GM21390 (cell line): ENCODE measurements around the gene MYMK.

ENCODE experiments used
- ATAC-seq: cut with Tn5 transposase; IDR thresholded peaks from one replicate; pipeline ENCODE4 v1.9.1; 2021; ENCODE audit not compliant: unreplicated experiment

Gene MYMK

GRCh38 chr9:133505901-133506652, 18.7 kb downstream of the MYMK start:
- no peak for ATAC-seq

- no peak for ATAC-seq
Observed at GRCh38 chr9:133505186-133505830, 19.5 kb downstream of the MYMK start.

- no peak for ATAC-seq
Observed at GRCh38 chr9:133502112-133502511, 22.6 kb downstream of the MYMK start.

GRCh38 chr9:133499892-133500270, 24.9 kb downstream of the MYMK start:
- no peak for ATAC-seq

- ATAC-seq, result no peak
Observed at GRCh38 chr9:133499132-133499891, 25.4 kb downstream of the MYMK start.

GRCh38 chr9:133496861-133497842, 27.6 kb downstream of the MYMK start:
- no peak for ATAC-seq

GRCh38 chr9:133495327-133496293, 29.1 kb downstream of the MYMK start:
- ATAC-seq, result no peak

GRCh38 chr9:133494636-133495326, 30.0 kb downstream of the MYMK start:
- no peak for ATAC-seq

GRCh38 chr9:133493845-133494540, 30.8 kb downstream of the MYMK start:
- ATAC-seq, result no peak

- no peak for ATAC-seq
Observed at GRCh38 chr9:133493428-133493827, 31.3 kb downstream of the MYMK start.

- no peak for ATAC-seq
Observed at GRCh38 chr9:133492061-133493021, 32.4 kb downstream of the MYMK start.

- ATAC-seq, result no peak
Observed at GRCh38 chr9:133491656-133491925, 33.2 kb downstream of the MYMK start.

- ATAC-seq, result no peak
Observed at GRCh38 chr9:133490865-133491655, 33.7 kb downstream of the MYMK start.

GRCh38 chr9:133490201-133490681, 34.5 kb downstream of the MYMK start:
- no peak for ATAC-seq

GRCh38 chr9:133489253-133490190, 35.2 kb downstream of the MYMK start:
- ATAC-seq, result no peak
